OCI-LY3 (cell line): ENCODE results near the gene PFDN1.
"Not testable (repeated sequence)": the region's sequence is repeated elsewhere in the genome, so short reads cannot be mapped to it uniquely, and the experiment has no call there.

ENCODE experiments used
- H2AFZ ChIP-seq: fragments of 200-600, 300-600 bp; shearing (Covaris generic); 2 replicates; pipeline ENCODE4 v1.6.0; 2014; ENCODE audit warnings: antibody characterized with exemption, low read depth, low read length
- H3K27ac ChIP-seq: fragments of 200-600, 300-600 bp; sonication (generic); 2 replicates; pipeline ENCODE4 v1.5.1; 2014; ENCODE audit warnings: mild to moderate bottlenecking, low read length, moderate library complexity, mixed read lengths
- H3K27me3 ChIP-seq: fragments of 200-600, 300-600 bp; sonication (generic); 2 replicates; pipeline ENCODE4 v1.6.1; 2014; ENCODE audit warnings: low read depth, low read length, mixed read lengths
- H3K36me3 ChIP-seq: fragments of 200-600, 300-600 bp; sonication (generic); replicated peaks from 2 replicates; pipeline ENCODE3; 2014; ENCODE audit warnings: low read depth, low read length, mixed read lengths
- H3K4me1 ChIP-seq: fragments of 300-600, 200-600 bp; sonication (generic); 2 replicates; pipeline ENCODE4 v1.6.1; 2014; ENCODE audit warnings: low read length, mixed read lengths
- H3K4me2 ChIP-seq: fragments of 200-600, 300-600 bp; sonication (generic); 2 replicates; pipeline ENCODE4 v1.6.1; 2014; ENCODE audit warnings: low read length, mixed read lengths
- H3K4me3 ChIP-seq: fragments of 300-600, 200-600 bp; sonication (generic); 2 replicates; pipeline ENCODE4 v1.5.1; 2014; ENCODE audit warnings: antibody characterized with exemption, mild to moderate bottlenecking, low read length, moderate library complexity
- H3K79me2 ChIP-seq: fragments of 300-600, 200-600 bp; shearing (Covaris generic); 2 replicates; pipeline ENCODE4 v1.6.1; 2014; ENCODE audit warnings: mild to moderate bottlenecking, low read length, mixed read lengths
- H3K9ac ChIP-seq: fragments of 300-600, 200-600 bp; shearing (Covaris generic); 2 replicates; pipeline ENCODE4 v1.6.0; 2014; ENCODE audit warnings: mild to moderate bottlenecking, low read length, moderate library complexity
- H3K9me3 ChIP-seq: fragments of 200-600, 300-600 bp; shearing (Covaris generic); 2 replicates; pipeline ENCODE4 v1.6.1; 2014; ENCODE audit warnings: low read length, mixed read lengths; ENCODE audit not compliant: insufficient read depth
- H4K20me1 ChIP-seq: fragments of 200-600, 300-600 bp; sonication (generic); 2 replicates; pipeline ENCODE4 v1.6.1; 2016; ENCODE audit warnings: low read length, mixed read lengths; ENCODE audit not compliant: insufficient read depth
- CTCF ChIP-seq: fragments of 200-600, 300-600 bp; sonication (generic); IDR thresholded peaks from 2 replicates; pipeline ENCODE4 v1.5.1; 2014; ENCODE audit warnings: antibody characterized with exemption, low read length, low read depth
- EZH2phosphoT487 ChIP-seq: fragments of 200-600 bp; shearing (Covaris generic); IDR thresholded peaks from 2 replicates; pipeline ENCODE4 v1.6.1; 2018; ENCODE audit warnings: antibody characterized with exemption, mixed run types, low read depth

PFDN1 gene

GRCh38 chr5:140344683-140345423, 42.0 kb upstream of the PFDN1 start:
- H3K9me3 ChIP-seq: no peaks in the 10 kb centered on the region
- TF ChIP-seq EZH2phosphoT487: no peak
- TF ChIP-seq CTCF: no peak
- H2AFZ ChIP-seq: no peak overlapping the region
- H4K20me1 ChIP-seq: no peaks in the 10 kb centered on the region
- peaks cover 32% of the 10 kb centered on the region for H3K4me1 ChIP-seq
- H3K9ac ChIP-seq: no peak overlapping the region
- no peaks in the 10 kb centered on the region for H3K36me3 ChIP-seq
- no peak overlapping the region for H3K4me3 ChIP-seq
- H3K27ac ChIP-seq: no peak overlapping the region
- no peaks in the 10 kb centered on the region for H3K79me2 ChIP-seq
- H3K4me2 ChIP-seq: no peak overlapping the region
- 0 out of 2 replicates have a peak, but pooled peaks cover 5% of the 10 kb centered on the region for H3K27me3 ChIP-seq

- H3K36me3 ChIP-seq, H4K20me1 ChIP-seq: not testable (repeated sequence)
Observed at GRCh38 chr5:140343849-140344248, 40.9 kb upstream of the PFDN1 start.

GRCh38 chr5:140342896-140343295, 40.0 kb upstream of the PFDN1 start:
- Histone ChIP-seq H3K9ac (no peak overlapping the region), H3K4me1 (peaks cover 26% of the 10 kb centered on the region), H3K4me3 (no peak overlapping the region), H3K9me3 (no peaks in the 10 kb centered on the region), H3K27me3 (0 out of 2 replicates have a peak, but pooled peaks cover 5% of the 10 kb centered on the region), H3K27ac (no peak overlapping the region), H3K36me3 (no peaks in the 10 kb centered on the region), H3K4me2 (0 out of 2 replicates have a peak overlapping the region, but pooled peaks have one; percentile 43), H4K20me1 (no peaks in the 10 kb centered on the region), H2AFZ (peak overlapping the region; percentile 89), H3K79me2 (no peaks in the 10 kb centered on the region)
- TF ChIP-seq EZH2phosphoT487 (no peak), CTCF (no peak)

More at GRCh38 chr5:140343849-140344248, 40.9 kb upstream of the PFDN1 start:
- H2AFZ ChIP-seq, H3K79me2 ChIP-seq, H3K4me2 ChIP-seq, H3K27me3 ChIP-seq, H3K4me3 ChIP-seq, H3K27ac ChIP-seq, H3K9me3 ChIP-seq, H3K9ac ChIP-seq: not testable (repeated sequence)
- H3K4me1 ChIP-seq: peaks cover 32% of the 10 kb centered on the region

- Histone ChIP-seq H3K4me2 (peak overlapping the region; percentile 43), H3K9ac (no peak overlapping the region), H3K27ac (no peak overlapping the region), H2AFZ (peak overlapping the region; percentile 89), H3K79me2 (no peaks in the 10 kb centered on the region), H3K27me3 (0 out of 2 replicates have a peak, but pooled peaks cover 5% of the 10 kb centered on the region), H3K36me3 (no peaks in the 10 kb centered on the region), H3K4me3 (no peak overlapping the region; the same call in 1 of the 2 replicates), H3K4me1 (peaks cover 22% of the 10 kb centered on the region), H3K9me3 (no peaks in the 10 kb centered on the region), H4K20me1 (no peaks in the 10 kb centered on the region)
- TF ChIP-seq CTCF: no peak
Observed at GRCh38 chr5:140342287-140342686, 39.4 kb upstream of the PFDN1 start.
